Measurements from ENCODE around the gene TNS3.

DNA sequence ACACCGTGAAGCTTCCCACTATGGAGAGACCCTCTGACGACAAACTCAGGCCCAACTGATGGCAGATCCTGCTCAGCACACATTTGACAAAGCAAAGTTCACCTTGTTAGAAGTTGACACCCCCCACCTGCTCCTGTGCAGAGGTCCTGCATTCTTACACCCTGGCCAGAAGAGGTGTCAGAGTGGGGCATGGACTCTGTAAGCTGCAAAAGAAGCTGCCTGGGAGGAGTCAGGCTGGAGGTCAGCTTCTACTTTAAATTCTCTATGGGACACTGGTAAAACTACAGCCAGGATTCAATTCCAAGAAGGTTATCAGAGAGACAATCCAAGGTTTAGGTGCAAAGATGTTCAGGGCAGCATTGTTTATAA is 20.0 kb upstream of the TNS3 start:
- TF ChIP-seq JUN (IDR thresholded peaks at IDR 0.05; ENCODE audit: borderline replicate concordance, insufficient read depth, insufficient read length, low read depth) (no peak), POLR2A (IDR thresholded peaks at IDR 0.05; ENCODE audit: low read depth, low read length) (no peak), FOS (IDR thresholded peaks at IDR 0.05; ENCODE audit: borderline replicate concordance, insufficient read depth, low read length) (no peak)
- TF ChIP-seq, protein P1, sequence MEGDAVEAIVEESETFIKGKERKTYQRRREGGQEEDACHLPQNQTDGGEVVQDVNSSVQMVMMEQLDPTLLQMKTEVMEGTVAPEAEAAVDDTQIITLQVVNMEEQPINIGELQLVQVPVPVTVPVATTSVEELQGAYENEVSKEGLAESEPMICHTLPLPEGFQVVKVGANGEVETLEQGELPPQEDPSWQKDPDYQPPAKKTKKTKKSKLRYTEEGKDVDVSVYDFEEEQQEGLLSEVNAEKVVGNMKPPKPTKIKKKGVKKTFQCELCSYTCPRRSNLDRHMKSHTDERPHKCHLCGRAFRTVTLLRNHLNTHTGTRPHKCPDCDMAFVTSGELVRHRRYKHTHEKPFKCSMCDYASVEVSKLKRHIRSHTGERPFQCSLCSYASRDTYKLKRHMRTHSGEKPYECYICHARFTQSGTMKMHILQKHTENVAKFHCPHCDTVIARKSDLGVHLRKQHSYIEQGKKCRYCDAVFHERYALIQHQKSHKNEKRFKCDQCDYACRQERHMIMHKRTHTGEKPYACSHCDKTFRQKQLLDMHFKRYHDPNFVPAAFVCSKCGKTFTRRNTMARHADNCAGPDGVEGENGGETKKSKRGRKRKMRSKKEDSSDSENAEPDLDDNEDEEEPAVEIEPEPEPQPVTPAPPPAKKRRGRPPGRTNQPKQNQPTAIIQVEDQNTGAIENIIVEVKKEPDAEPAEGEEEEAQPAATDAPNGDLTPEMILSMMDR (IDR thresholded peaks at IDR 0.05; ENCODE audit: extremely low read depth in 1 of 2, insufficient read depth in 1 of 2, low read depth in 1 of 2, low read length in 2 of 2) = no peak

Measured in endothelial cell of umbilical vein (primary cell).